Fibroblast of lung (primary cell): ENCODE data around the gene RALBP1.

Source experiments
- EZH2 ChIP-seq: IDR thresholded peaks from 2 replicates; pipeline ENCODE4 v1.5.1; 2012; ENCODE audit warnings: low read length, control low read depth, mild to moderate bottlenecking; ENCODE audit errors: missing control alignments
- TF ChIP-seq, protein P1 (sequence below), 2 donors: IDR thresholded peaks in 1 of 2; conservative IDR thresholded peaks in 1 of 2; 1 replicate in 1 of 2; 2 replicates in 1 of 2; pipeline ENCODE4 v1.5.1; 2011 to 2012; ENCODE audit warnings: low read length in 2 of 2, control low read depth in 1 of 2, inconsistent platforms in 1 of 2, low read depth in 1 of 2, mild to moderate bottlenecking in 1 of 2

DNA sequence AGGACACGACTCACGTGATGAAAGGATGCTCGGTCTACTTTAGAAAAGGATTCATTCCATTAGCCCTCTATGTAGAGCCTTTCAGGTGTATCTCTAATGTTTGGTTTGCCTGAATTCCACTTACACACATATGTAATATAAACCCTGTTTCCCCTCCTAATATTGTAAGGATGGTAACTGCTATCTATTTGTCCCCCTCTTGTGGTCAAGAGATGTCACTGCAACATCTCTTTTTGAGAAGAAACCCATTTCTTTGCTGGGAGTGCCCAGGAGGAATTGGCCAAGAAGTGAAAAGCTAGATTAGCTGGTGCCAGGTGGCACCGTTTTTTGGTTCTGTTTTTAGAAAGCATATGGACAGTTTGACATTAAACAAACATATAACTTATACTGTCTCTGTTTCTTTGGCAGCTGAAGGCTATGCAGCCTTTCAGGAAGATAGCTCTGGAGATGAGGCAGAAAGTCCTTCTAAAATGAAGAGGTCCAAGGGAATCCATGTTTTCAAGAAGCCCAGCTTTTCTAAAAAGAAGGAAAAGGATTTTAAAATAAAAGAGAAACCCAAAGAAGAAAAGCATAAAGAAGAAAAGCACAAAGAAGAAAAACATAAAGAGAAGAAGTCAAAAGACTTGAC is 41.2 kb downstream of the RALBP1 start:
- TF ChIP-seq, protein P1, sequence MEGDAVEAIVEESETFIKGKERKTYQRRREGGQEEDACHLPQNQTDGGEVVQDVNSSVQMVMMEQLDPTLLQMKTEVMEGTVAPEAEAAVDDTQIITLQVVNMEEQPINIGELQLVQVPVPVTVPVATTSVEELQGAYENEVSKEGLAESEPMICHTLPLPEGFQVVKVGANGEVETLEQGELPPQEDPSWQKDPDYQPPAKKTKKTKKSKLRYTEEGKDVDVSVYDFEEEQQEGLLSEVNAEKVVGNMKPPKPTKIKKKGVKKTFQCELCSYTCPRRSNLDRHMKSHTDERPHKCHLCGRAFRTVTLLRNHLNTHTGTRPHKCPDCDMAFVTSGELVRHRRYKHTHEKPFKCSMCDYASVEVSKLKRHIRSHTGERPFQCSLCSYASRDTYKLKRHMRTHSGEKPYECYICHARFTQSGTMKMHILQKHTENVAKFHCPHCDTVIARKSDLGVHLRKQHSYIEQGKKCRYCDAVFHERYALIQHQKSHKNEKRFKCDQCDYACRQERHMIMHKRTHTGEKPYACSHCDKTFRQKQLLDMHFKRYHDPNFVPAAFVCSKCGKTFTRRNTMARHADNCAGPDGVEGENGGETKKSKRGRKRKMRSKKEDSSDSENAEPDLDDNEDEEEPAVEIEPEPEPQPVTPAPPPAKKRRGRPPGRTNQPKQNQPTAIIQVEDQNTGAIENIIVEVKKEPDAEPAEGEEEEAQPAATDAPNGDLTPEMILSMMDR (conservative IDR thresholded peaks at IDR 0.05 in 1 of 2, IDR thresholded peaks at IDR 0.05 in 1 of 2; ENCODE audit: low read depth in 1 of 2, low read length in 2 of 2): peak; percentile 69 to 88
- TF ChIP-seq EZH2: no peak
